ENCODE measurements around the gene CADPS.

DNA sequence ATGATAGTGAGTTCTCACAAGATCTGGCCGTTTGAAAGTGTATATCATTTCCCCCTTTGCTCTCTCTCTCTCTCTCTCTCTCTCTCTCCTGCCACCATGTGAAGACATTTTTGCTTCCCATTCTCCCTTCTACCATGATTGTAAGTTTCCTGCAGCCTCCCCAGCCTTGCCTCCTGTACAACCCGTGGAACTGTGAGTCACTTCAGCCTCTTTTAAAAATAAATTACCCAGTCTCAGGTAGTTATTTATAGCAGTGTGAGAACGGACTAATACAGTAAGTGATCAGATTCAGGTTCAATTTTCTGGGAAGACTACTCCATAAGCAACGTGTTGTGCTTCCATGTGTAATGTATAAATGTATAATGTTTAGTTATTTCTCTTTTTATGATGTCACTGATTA lies 29.2 kb downstream of the CADPS start:
- no peak for TF ChIP-seq CTCF (IDR thresholded peaks at IDR 0.05)
- TF ChIP-seq ATF3 (CRISPR knock-in tag; conservative IDR thresholded peaks at IDR 0.05): no peak
- no peak for TF ChIP-seq NR2C2 (CRISPR knock-in tag; IDR thresholded peaks at IDR 0.05)
- TF ChIP-seq NFYB (CRISPR knock-in tag; conservative IDR thresholded peaks at IDR 0.05; ENCODE audit: low read depth): no peak
- no peak for TF ChIP-seq FOXJ3 (CRISPR knock-in tag; IDR thresholded peaks at IDR 0.05; ENCODE audit: borderline replicate concordance)
- TF ChIP-seq ELF4 (CRISPR knock-in tag; IDR thresholded peaks at IDR 0.05; ENCODE audit: low read depth): no peak
- no peak for TF ChIP-seq SOX15 (CRISPR knock-in tag; IDR thresholded peaks at IDR 0.05)
- TF ChIP-seq MYBL2 (CRISPR knock-in tag; IDR thresholded peaks at IDR 0.05): no peak
- no peak for TF ChIP-seq ESRRA (CRISPR knock-in tag; IDR thresholded peaks at IDR 0.05; ENCODE audit: borderline replicate concordance)
- TF ChIP-seq, protein P1, sequence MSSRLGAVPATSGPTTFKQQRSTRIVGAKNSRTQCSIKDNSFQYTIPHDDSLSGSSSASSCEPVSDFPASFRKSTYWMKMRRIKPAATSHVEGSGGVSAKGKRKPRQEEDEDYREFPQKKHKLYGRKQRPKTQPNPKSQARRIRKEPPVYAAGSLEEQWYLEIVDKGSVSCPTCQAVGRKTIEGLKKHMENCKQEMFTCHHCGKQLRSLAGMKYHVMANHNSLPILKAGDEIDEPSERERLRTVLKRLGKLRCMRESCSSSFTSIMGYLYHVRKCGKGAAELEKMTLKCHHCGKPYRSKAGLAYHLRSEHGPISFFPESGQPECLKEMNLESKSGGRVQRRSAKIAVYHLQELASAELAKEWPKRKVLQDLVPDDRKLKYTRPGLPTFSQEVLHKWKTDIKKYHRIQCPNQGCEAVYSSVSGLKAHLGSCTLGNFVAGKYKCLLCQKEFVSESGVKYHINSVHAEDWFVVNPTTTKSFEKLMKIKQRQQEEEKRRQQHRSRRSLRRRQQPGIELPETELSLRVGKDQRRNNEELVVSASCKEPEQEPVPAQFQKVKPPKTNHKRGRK (CRISPR knock-in tag; IDR thresholded peaks at IDR 0.05; ENCODE audit: borderline replicate concordance): no peak
